ENCODE results near the gene PPP5C.

DNA sequence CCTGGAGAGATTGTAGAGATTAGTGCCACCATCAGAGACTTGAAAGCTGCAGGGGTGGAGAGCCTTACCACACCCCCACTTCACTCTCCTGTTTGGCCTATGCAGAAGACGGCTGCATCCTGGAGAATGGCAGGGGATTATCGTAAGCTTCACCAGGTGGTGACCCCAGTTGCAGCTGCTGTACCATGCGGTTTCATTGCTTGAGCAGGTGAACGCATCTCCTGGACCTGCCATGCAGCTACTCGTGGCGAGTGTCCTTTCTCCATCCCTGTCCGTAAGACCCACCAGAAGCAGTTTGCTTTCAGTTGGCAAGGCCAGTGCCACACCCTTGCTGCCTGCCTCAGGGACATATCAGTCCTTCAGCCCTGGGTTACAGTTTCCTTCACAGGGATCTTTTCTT, 21.2 kb downstream of the PPP5C start:
- TF ChIP-seq POLR2A (IDR thresholded peaks at IDR 0.05; ENCODE audit: control extremely low read depth in 1 of 2, low read depth in 2 of 2, low read length in 2 of 2), result no peak
- TF ChIP-seq, protein P1, sequence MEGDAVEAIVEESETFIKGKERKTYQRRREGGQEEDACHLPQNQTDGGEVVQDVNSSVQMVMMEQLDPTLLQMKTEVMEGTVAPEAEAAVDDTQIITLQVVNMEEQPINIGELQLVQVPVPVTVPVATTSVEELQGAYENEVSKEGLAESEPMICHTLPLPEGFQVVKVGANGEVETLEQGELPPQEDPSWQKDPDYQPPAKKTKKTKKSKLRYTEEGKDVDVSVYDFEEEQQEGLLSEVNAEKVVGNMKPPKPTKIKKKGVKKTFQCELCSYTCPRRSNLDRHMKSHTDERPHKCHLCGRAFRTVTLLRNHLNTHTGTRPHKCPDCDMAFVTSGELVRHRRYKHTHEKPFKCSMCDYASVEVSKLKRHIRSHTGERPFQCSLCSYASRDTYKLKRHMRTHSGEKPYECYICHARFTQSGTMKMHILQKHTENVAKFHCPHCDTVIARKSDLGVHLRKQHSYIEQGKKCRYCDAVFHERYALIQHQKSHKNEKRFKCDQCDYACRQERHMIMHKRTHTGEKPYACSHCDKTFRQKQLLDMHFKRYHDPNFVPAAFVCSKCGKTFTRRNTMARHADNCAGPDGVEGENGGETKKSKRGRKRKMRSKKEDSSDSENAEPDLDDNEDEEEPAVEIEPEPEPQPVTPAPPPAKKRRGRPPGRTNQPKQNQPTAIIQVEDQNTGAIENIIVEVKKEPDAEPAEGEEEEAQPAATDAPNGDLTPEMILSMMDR (IDR thresholded peaks at IDR 0.05; ENCODE audit: control extremely low read depth in 1 of 3, insufficient read depth in 1 of 3, low read depth in 1 of 3, low read length in 3 of 3), result no peak
- TF ChIP-seq EZH2 (IDR thresholded peaks at IDR 0.05; ENCODE audit: low read depth, low read length, severe bottlenecking), result no peak
- TF ChIP-seq CEBPB (IDR thresholded peaks at IDR 0.05; ENCODE audit: low read depth, low read length), result no peak
- no peak for TF ChIP-seq NANOG (IDR thresholded peaks at IDR 0.05; ENCODE audit: insufficient read depth, low read depth, low read length, poor library complexity, severe bottlenecking)
- TF ChIP-seq SIX5 (IDR thresholded peaks at IDR 0.05; ENCODE audit: low read depth, low read length), result no peak
- no peak for TF ChIP-seq NRF1 (IDR thresholded peaks at IDR 0.05; ENCODE audit: low read depth, low read length)
- TF ChIP-seq KDM1A (IDR thresholded peaks at IDR 0.05; ENCODE audit: borderline replicate concordance, low read length), result no peak
- no peak for TF ChIP-seq EP300 (IDR thresholded peaks at IDR 0.05; ENCODE audit: borderline replicate concordance in 1 of 2, low read depth in 2 of 2, low read length in 2 of 2)
- TF ChIP-seq BCL11A (IDR thresholded peaks at IDR 0.05; ENCODE audit: low read depth in 2 of 2, low read length in 2 of 2), result no peak
- no peak for TF ChIP-seq RBBP5 (IDR thresholded peaks at IDR 0.05; ENCODE audit: borderline replicate concordance, low read depth, low read length)

All from H1 (cell line).